A549 (cell line): Measurements from ENCODE around the gene PHF20. TPM values are rescaled to one million over a fixed set of nuclear protein-coding genes. Genes with fewer than 3 reads are reported as not detected.

Source experiments
- ATAC-seq, 2 experiments: fragments of 200-7000 bp in 1 of 2; fragments of >200 bp in 1 of 2; cut with Nextera tagmentation in 1 of 2; cut with Tn5 transposase in 1 of 2; 3 replicates each; pipeline versions ENCODE4 v1.8.0 to v1.9.1; 2018 to 2020; ENCODE audit warnings: mild to moderate bottlenecking in 1 of 2, moderate library complexity in 1 of 2
- CTCF ChIA-PET: fragments of 300-600 bp; sonication (Branson Sonifier 250); formaldehyde crosslinking; extraction: SDS; loops from one replicate; lab custom pipeline; 2021; ENCODE audit warnings: antibody characterized with exemption, inconsistent platforms; lab: Yijun Ruan, JAX
- POLR2A ChIA-PET: fragments of 350-600 bp; formaldehyde crosslinking; extraction: SDS; loops from one replicate; lab custom pipeline; 2021; ENCODE audit warnings: antibody characterized with exemption, inconsistent platforms; lab: Yijun Ruan, JAX
- DNase-seq, 2 experiments: peaks; one replicate each; pipeline versions ENCODE4 v3.0.0 to v3.0.0-alpha.2; 2011 to 2016; ENCODE audit warnings: low read depth in 1 of 2, low spot score in 1 of 2
- FAIRE-seq: peaks from 2 replicates; lab custom pipeline; 2011; peaks lifted over from hg19 to GRCh38; lab: Jason Lieb, UNC
- H3K27ac ChIP-seq, 2 experiments: fragments of >200 bp; sonication (Bioruptor Twin); formaldehyde crosslinking; 3 replicates each; pipeline ENCODE4 v1.5.1; 2016 to 2017
- H3K4me1 ChIP-seq: fragments of >200 bp; sonication (Bioruptor Twin); formaldehyde crosslinking; 3 replicates; pipeline ENCODE4 v1.6.1; 2016
- H3K4me2 ChIP-seq: fragments of >200 bp; sonication (Bioruptor Twin); formaldehyde crosslinking; 3 replicates; pipeline ENCODE4 v1.6.1; 2016
- H3K4me3 ChIP-seq: fragments of >200 bp; sonication (Bioruptor Twin); formaldehyde crosslinking; 3 replicates; pipeline ENCODE4 v1.5.1; 2016
- H3K9me3 ChIP-seq: fragments of >200 bp; sonication (Bioruptor Twin); formaldehyde crosslinking; 3 replicates; pipeline ENCODE4 v1.6.1; 2016
- BCL3 ChIP-seq: fragments of >200 bp; sonication (Bioruptor Twin); formaldehyde crosslinking; IDR thresholded peaks from 3 replicates; pipeline ENCODE4 v1.6.1; 2016
- BHLHE40 ChIP-seq: IDR thresholded peaks from 2 replicates; pipeline ENCODE4 v1.6.1; 2012; ENCODE audit warnings: low read depth, low read length, inconsistent platforms
- CBX8 ChIP-seq: fragments of 200-600 bp; sonication (generic); IDR thresholded peaks from 2 replicates; pipeline ENCODE4 v1.6.1; 2016
- CEBPB ChIP-seq, 2 experiments: fragments of >200 bp in 1 of 2; sonication (Bioruptor Twin) in 1 of 2; formaldehyde crosslinking in 1 of 2; IDR thresholded peaks; 2 replicates each; pipeline ENCODE4 v1.6.1; 2012 to 2016
- CHD4 ChIP-seq: fragments of 200-600 bp; sonication (generic); IDR thresholded peaks from 2 replicates; pipeline ENCODE4 v1.6.1; 2016; ENCODE audit warnings: antibody characterized with exemption, mild to moderate bottlenecking, borderline replicate concordance
- EP300 ChIP-seq, 2 experiments: fragments of >200 bp; sonication (Bioruptor Twin); formaldehyde crosslinking; IDR thresholded peaks; 2 replicates in 1 of 2; 3 replicates in 1 of 2; pipeline ENCODE4 v1.6.1; 2016 to 2017
- FOSB ChIP-seq: fragments of 250-450 bp; sonication (Bioruptor Pico); IDR thresholded peaks from 2 replicates; pipeline ENCODE4 v1.5.0; 2020; ENCODE audit warnings: mild to moderate bottlenecking, moderate library complexity
- FOXS1 ChIP-seq: fragments of 250-450 bp; sonication (Bioruptor Pico); IDR thresholded peaks from 2 replicates; pipeline ENCODE4 v1.5.0; 2020; ENCODE audit warnings: mild to moderate bottlenecking, moderate library complexity
- HOXB5 ChIP-seq: fragments of 250-450 bp; sonication (Bioruptor Pico); IDR thresholded peaks from 2 replicates; pipeline ENCODE4 v1.5.0; 2020; ENCODE audit warnings: mild to moderate bottlenecking, moderate library complexity
- JUNB ChIP-seq: fragments of >200 bp; sonication (Bioruptor Twin); formaldehyde crosslinking; IDR thresholded peaks from 2 replicates; pipeline ENCODE4 v1.6.1; 2016
- KDM1A ChIP-seq: fragments of 200-600 bp; sonication (generic); IDR thresholded peaks from 2 replicates; pipeline ENCODE4 v1.6.1; 2016; ENCODE audit warnings: low read depth, mild to moderate bottlenecking
- MAFK ChIP-seq: fragments of 450-650 bp; IDR thresholded peaks from 2 replicates; pipeline ENCODE4 v1.6.1; 2014; ENCODE audit not compliant: partially characterized antibody
- MAZ ChIP-seq: fragments of 150-350 bp; IDR thresholded peaks from 2 replicates; pipeline ENCODE4 v1.6.1; 2014; ENCODE audit warnings: antibody characterized with exemption, low read depth, low read length, borderline replicate concordance
- NR3C1 ChIP-seq: fragments of >200 bp; sonication (Bioruptor Twin); formaldehyde crosslinking; IDR thresholded peaks from 3 replicates; pipeline ENCODE4 v1.6.1; 2017
- RNF2 ChIP-seq: fragments of 200-600 bp; sonication (generic); IDR thresholded peaks from 2 replicates; pipeline ENCODE4 v1.6.1; 2016; ENCODE audit warnings: low read depth, mild to moderate bottlenecking, antibody characterized with exemption, moderate library complexity, borderline replicate concordance
- SMC3 ChIP-seq: fragments of >200 bp; sonication (Bioruptor Twin); formaldehyde crosslinking; IDR thresholded peaks from 3 replicates; pipeline ENCODE4 v1.6.1; 2018; ENCODE audit warnings: inconsistent platforms
- USF2 ChIP-seq: fragments of 450-650 bp; IDR thresholded peaks from 2 replicates; pipeline ENCODE4 v1.6.1; 2014; ENCODE audit warnings: antibody characterized with exemption
- WGBS: methylation state at CpG from one replicate; pipeline ENCODE4 v1.1.6; 2017; ENCODE audit errors: missing lambda C conversion rate; 5-methylcytosine and 5-hydroxymethylcytosine counted together
- polyA plus RNA-seq, 4 experiments: library from polyadenylated mRNA; depleted of rRNA in 3 of 4; stranded (reverse); fragments of >200 nt; fragmentation: RNase III in 1 of 4; extraction: RNeasy Plus Mini Kit Qiagen cat#74134 plus additional on column Dnase treatment in 1 of 4; gene quantifications; 2 replicates in 3 of 4; 3 replicates in 1 of 4; pipeline ENCODE4 v1.2.3, GENCODE V29; 2011 to 2017
- TF ChIP-seq, protein P1 (sequence below): fragments of 200-600 bp; sonication (generic); IDR thresholded peaks from 2 replicates; pipeline ENCODE4 v1.6.1; 2016; ENCODE audit warnings: antibody characterized with exemption, mild to moderate bottlenecking, moderate library complexity
- TF ChIP-seq, protein P2 (sequence below): fragments of 250-450 bp; sonication (Bioruptor Pico); IDR thresholded peaks from 2 replicates; pipeline ENCODE4 v1.5.0; 2021; ENCODE audit warnings: mild to moderate bottlenecking, moderate library complexity, borderline replicate concordance

The PHF20 gene
- polyA plus RNA-seq, 2 of the 4 experiments (the other 2 are of a cell fraction) = 24.0 to 32.8 TPM

- TF ChIP-seq, protein P1, sequence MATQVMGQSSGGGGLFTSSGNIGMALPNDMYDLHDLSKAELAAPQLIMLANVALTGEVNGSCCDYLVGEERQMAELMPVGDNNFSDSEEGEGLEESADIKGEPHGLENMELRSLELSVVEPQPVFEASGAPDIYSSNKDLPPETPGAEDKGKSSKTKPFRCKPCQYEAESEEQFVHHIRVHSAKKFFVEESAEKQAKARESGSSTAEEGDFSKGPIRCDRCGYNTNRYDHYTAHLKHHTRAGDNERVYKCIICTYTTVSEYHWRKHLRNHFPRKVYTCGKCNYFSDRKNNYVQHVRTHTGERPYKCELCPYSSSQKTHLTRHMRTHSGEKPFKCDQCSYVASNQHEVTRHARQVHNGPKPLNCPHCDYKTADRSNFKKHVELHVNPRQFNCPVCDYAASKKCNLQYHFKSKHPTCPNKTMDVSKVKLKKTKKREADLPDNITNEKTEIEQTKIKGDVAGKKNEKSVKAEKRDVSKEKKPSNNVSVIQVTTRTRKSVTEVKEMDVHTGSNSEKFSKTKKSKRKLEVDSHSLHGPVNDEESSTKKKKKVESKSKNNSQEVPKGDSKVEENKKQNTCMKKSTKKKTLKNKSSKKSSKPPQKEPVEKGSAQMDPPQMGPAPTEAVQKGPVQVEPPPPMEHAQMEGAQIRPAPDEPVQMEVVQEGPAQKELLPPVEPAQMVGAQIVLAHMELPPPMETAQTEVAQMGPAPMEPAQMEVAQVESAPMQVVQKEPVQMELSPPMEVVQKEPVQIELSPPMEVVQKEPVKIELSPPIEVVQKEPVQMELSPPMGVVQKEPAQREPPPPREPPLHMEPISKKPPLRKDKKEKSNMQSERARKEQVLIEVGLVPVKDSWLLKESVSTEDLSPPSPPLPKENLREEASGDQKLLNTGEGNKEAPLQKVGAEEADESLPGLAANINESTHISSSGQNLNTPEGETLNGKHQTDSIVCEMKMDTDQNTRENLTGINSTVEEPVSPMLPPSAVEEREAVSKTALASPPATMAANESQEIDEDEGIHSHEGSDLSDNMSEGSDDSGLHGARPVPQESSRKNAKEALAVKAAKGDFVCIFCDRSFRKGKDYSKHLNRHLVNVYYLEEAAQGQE = no peak
- TF ChIP-seq CHD4 = no peak
- TF ChIP-seq, protein P2, sequence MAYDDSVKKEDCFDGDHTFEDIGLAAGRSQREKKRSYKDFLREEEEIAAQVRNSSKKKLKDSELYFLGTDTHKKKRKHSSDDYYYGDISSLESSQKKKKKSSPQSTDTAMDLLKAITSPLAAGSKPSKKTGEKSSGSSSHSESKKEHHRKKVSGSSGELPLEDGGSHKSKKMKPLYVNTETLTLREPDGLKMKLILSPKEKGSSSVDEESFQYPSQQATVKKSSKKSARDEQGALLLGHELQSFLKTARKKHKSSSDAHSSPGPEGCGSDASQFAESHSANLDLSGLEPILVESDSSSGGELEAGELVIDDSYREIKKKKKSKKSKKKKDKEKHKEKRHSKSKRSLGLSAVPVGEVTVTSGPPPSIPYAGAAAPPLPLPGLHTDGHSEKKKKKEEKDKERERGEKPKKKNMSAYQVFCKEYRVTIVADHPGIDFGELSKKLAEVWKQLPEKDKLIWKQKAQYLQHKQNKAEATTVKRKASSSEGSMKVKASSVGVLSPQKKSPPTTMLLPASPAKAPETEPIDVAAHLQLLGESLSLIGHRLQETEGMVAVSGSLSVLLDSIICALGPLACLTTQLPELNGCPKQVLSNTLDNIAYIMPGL (CRISPR knock-in tag) = no peak
- TF ChIP-seq JUNB = 0 out of 2 replicates have a peak, but pooled peaks have one; percentile 33
- no peak for TF ChIP-seq RNF2
- no peak for TF ChIP-seq NR3C1
Measured at GRCh38 chr20:35901678-35902544, 130.1 kb downstream of the PHF20 start (continued).

- CTCF ChIA-PET = interaction anchor here (0.6 kb wide), 1 partner anchor 35 kb away, joined by 3 read pairs; no protein-coding TSS in a partner anchor
- DNase-seq (no peak), ATAC-seq (no peak), FAIRE-seq (no peak)
- WGBS = 96% methylated on average over 3 of the region's 3 CpGs
- H3K4me1 ChIP-seq = peaks cover 18% of the 10 kb centered on the region
- H3K4me3 ChIP-seq = no peak overlapping the region
- peak overlapping the region; percentile 67 for H3K4me2 ChIP-seq
- TF ChIP-seq CEBPB (IDR thresholded peaks at IDR 0.05) (peak in 1 of 2 experiments; percentile 29; a peak in 1 of 4 replicates), NR3C1 (no peak), CHD4 (no peak)
- H3K9me3 ChIP-seq = no peaks in the 10 kb centered on the region
- peak overlapping the region; percentile 75 to 84 for H3K27ac ChIP-seq
- POLR2A ChIA-PET = interaction anchor here (2.3 kb wide), 1 partner anchor 160 kb away, joined by 12 read pairs; the partner anchor contains the start of gene RBM39
Measured at GRCh38 chr20:35902545-35902941, 130.7 kb downstream of the PHF20 start.

GRCh38 chr20:35903843-35904242 lies 132.0 kb downstream of the PHF20 start:
- CTCF ChIA-PET = interaction anchor here (1.1 kb wide), 1 partner anchor 253 kb away, joined by 3 read pairs; no protein-coding TSS in a partner anchor
- DNase-seq (no peak), FAIRE-seq (no peak), ATAC-seq (no peak)
- WGBS = 89% methylated on average over 3 of the region's 3 CpGs
- no peak for TF ChIP-seq FOXS1 (CRISPR knock-in tag)
- no peak for TF ChIP-seq EP300 (IDR thresholded peaks at IDR 0.05)
- no peak for TF ChIP-seq SMC3
- no peak for TF ChIP-seq MAZ
- TF ChIP-seq KDM1A = no peak
- TF ChIP-seq CEBPB (IDR thresholded peaks at IDR 0.05) = no peak
- TF ChIP-seq USF2 = no peak
- TF ChIP-seq BCL3 = no peak
- TF ChIP-seq NR3C1 = no peak
- TF ChIP-seq FOSB (CRISPR knock-in tag) = no peak
- no peak for TF ChIP-seq HOXB5
- no peak for TF ChIP-seq CBX8
- no peak for TF ChIP-seq MAFK
- no peak for TF ChIP-seq BHLHE40
- TF ChIP-seq CHD4 = no peak
- POLR2A ChIA-PET = no interaction called here
- H3K4me2 ChIP-seq = no peak overlapping the region
- no peaks in the 10 kb centered on the region for H3K9me3 ChIP-seq
- H3K4me1 ChIP-seq = peaks cover 18% of the 10 kb centered on the region
- no peak overlapping the region for H3K4me3 ChIP-seq
- no peak overlapping the region for H3K27ac ChIP-seq
